RWPE2 (cell line): Measurements from ENCODE around the gene RASL10B.

ENCODE experiments used
- ATAC-seq: fragments of 200-7000 bp; cut with Tn5 transposase; 3 replicates; pipeline ENCODE4 v1.9.1; 2021; ENCODE audit warnings: low read depth
- DNase-seq: peaks from one replicate; pipeline ENCODE4 v3.0.0-alpha.2; 2020; ENCODE audit warnings: low spot score
- H3K27ac ChIP-seq: fragments of 450-650 bp; 2 replicates; pipeline ENCODE4 v1.5.1; 2017; ENCODE audit warnings: mild to moderate bottlenecking; ENCODE audit not compliant: poor library complexity, severe bottlenecking
- H3K27me3 ChIP-seq: fragments of 250-450 bp; sonication (Bioruptor Pico); 2 replicates; pipeline ENCODE4 v1.5.1; 2021; ENCODE audit warnings: mild to moderate bottlenecking, moderate library complexity; ENCODE audit not compliant: insufficient read depth, poor library complexity, severe bottlenecking
- H3K36me3 ChIP-seq: fragments of 250-450 bp; sonication (Bioruptor Pico); 2 replicates; pipeline ENCODE4 v1.5.1; 2020; ENCODE audit warnings: low read depth, mild to moderate bottlenecking, moderate library complexity
- H3K4me1 ChIP-seq: fragments of 250-450 bp; sonication (Bioruptor Pico); 2 replicates; pipeline ENCODE4 v1.5.1; 2021; ENCODE audit warnings: mild to moderate bottlenecking, moderate library complexity; ENCODE audit not compliant: insufficient read depth, poor library complexity, severe bottlenecking
- H3K4me3 ChIP-seq: fragments of 250-450 bp; sonication (Bioruptor Pico); 2 replicates; pipeline ENCODE4 v1.5.1; 2021; ENCODE audit warnings: mild to moderate bottlenecking, moderate library complexity; ENCODE audit not compliant: severe bottlenecking
- H3K9me3 ChIP-seq: fragments of 250-450 bp; sonication (Bioruptor Pico); 2 replicates; pipeline ENCODE4 v1.5.1; 2021; ENCODE audit warnings: mild to moderate bottlenecking, moderate library complexity; ENCODE audit not compliant: severe bottlenecking
- TF ChIP-seq, protein P1 (sequence below): fragments of 450-650 bp; IDR thresholded peaks from one replicate; pipeline ENCODE4 v1.5.1; 2017; ENCODE audit warnings: mild to moderate bottlenecking, moderate library complexity; ENCODE audit not compliant: poor library complexity, severe bottlenecking

RASL10B gene, protein sequence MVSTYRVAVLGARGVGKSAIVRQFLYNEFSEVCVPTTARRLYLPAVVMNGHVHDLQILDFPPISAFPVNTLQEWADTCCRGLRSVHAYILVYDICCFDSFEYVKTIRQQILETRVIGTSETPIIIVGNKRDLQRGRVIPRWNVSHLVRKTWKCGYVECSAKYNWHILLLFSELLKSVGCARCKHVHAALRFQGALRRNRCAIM

DNA sequence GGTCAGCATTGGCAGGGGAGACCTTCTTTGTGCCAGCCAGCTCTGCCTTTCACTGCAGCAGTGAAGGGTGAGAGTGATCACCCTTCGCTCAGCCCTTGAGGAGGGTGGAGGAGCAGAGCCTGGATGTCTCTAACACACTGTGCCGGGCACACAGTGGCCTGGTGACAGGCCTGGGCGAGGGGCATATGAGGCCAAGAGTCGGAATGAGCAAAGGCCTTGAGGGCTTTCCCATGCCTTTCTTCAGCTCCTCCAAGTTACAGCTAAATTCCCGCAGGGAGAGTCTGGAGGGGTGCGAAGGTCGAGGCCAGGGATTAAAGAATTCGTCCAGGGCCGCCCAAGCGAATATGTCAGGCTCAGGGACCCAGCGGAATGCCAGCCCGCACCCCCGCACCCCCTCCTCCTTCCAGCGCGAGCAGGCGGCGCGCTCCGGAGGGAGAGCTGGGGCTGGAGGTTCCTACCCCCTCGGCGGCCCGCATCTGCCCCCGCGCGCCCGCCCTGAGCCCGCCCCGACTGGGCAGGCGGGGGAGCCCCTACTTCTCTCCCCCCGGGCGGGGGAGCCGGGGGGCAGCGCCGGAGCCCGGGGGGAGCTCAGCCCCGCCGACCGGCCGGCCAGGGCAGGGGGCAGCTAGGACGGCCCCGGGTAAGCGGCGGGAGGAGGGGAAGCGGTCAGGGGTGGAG is at the start of gene RASL10B:
RASL10B (plus strand) TSS at position 401 of the 678 bp plus-strand sequence. CDS start 3,546 bp downstream, outside the sequence.
- TF ChIP-seq, protein P1, sequence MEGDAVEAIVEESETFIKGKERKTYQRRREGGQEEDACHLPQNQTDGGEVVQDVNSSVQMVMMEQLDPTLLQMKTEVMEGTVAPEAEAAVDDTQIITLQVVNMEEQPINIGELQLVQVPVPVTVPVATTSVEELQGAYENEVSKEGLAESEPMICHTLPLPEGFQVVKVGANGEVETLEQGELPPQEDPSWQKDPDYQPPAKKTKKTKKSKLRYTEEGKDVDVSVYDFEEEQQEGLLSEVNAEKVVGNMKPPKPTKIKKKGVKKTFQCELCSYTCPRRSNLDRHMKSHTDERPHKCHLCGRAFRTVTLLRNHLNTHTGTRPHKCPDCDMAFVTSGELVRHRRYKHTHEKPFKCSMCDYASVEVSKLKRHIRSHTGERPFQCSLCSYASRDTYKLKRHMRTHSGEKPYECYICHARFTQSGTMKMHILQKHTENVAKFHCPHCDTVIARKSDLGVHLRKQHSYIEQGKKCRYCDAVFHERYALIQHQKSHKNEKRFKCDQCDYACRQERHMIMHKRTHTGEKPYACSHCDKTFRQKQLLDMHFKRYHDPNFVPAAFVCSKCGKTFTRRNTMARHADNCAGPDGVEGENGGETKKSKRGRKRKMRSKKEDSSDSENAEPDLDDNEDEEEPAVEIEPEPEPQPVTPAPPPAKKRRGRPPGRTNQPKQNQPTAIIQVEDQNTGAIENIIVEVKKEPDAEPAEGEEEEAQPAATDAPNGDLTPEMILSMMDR, result no peak
- Histone ChIP-seq H3K27me3 (no peaks in the 10 kb centered on the region), H3K36me3 (no peaks in the 10 kb centered on the region; the same call in 1 of the 2 replicates), H3K9me3 (no peaks in the 10 kb centered on the region), H3K27ac (no peak within 1 kb of the TSS), H3K4me3 (peak within 1 kb of the TSS; percentile 50), H3K4me1 (no peaks in the 10 kb centered on the region)
- ATAC-seq, result peak; percentile 79
- DNase-seq, result no peak

DNA sequence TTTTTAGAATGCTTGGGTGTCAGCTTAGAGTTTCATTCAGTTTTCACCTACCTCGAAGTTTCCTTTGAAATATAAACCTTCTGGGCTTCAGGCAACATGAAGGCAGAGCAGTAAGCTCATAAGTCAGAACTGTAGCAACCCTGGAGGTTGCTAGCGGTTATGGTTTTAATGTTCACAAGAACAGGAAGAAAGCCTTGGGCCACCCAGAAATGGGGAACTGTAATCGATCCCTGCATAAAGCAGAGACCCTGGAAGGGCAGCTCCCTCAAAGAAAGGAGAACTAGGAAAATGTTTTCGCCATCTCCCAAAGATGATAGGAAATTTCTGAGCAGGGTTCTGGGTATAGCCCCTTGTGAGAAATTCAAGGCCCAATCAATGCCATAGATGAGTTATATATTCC is 47.8 kb upstream of the RASL10B start:
- H3K36me3 ChIP-seq, result peaks cover 90% of the 10 kb centered on the region
- no peak for DNase-seq
- no peak for ATAC-seq
- no peak overlapping the region for H3K27ac ChIP-seq
- H3K27me3 ChIP-seq, result no peaks in the 10 kb centered on the region
- H3K4me1 ChIP-seq, result no peaks in the 10 kb centered on the region
- H3K4me3 ChIP-seq, result no peak overlapping the region
- TF ChIP-seq, protein P1, result no peak
- H3K9me3 ChIP-seq, result no peaks in the 10 kb centered on the region

DNA sequence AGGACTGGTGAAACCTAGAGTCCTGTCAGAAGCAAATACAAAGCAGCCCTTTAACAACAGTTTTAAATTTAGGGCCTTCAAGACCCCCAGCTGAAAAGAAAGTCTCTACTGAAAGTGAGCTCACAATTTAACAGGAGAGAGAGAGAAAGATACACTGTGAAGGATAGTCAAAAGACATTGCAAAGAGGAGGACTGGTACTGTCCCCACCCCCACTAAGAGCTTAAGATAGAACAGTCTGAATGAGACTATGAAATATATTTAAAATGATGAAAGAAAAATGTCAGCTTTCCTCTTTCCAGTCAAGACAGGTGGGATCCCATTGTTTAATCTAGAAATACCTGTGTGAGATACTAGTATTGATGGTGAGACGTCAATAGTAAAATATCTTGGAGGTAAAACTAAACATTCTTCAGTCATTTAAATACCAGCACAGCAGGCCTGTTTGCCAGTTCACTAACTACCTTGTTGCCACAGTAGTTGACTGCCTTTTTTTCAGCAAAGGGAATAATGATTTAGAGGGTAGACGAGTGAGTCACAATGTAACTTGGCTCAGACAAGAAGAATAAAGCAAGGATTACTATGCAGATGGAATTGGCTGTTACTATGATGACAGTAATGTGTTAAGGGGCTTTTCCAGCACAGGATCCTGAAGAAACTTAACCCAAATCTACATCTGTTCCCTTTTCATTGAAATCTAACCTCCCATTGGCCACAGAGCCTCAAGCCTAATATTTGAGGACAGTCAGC is 47.2 kb upstream of the RASL10B start:
- DNase-seq, result no peak
- Histone ChIP-seq H3K27ac (no peak overlapping the region), H3K9me3 (no peaks in the 10 kb centered on the region), H3K36me3 (peaks cover 92% of the 10 kb centered on the region), H3K4me3 (no peak overlapping the region), H3K4me1 (no peaks in the 10 kb centered on the region), H3K27me3 (no peaks in the 10 kb centered on the region)
- TF ChIP-seq, protein P1, result no peak
- ATAC-seq, result no peak

DNA sequence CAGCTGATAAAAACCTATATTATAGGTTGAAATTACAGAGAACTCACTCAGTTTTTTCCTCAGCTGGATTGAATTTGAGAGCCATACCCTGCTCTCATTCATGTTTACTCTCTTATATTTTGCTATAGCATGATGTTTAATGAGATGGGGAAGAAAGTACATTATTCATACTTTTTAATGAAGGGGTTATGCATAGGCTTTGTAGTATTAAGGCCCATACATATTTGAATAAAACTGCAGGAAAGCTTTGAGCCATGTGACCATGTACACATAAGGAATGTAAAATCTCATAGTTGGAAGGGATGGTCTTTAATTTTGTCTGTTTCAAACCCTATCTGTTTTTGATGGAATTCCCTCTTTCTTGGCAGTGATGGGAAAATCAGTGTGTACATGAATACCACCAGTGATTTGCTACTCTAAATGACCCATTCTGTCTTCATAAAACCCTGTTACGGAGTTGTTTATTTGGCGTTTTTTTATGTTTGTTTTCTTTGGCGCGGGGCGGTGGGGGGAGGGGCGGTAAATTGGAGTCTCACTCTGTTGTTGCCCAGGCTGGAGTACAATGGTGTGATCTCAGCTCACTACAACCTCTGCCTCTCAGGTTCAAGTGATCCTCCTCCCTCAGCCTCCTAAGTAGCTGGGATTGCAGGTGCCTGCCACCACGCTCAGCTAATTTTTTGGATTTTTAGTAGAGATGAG is 38.8 kb upstream of the RASL10B start:
- TF ChIP-seq, protein P1, result no peak
- no peak overlapping the region for H3K27ac ChIP-seq
- no peak for ATAC-seq
- no peak for DNase-seq
- H3K4me1 ChIP-seq, result no peaks in the 10 kb centered on the region
- no peak overlapping the region for H3K4me3 ChIP-seq
- H3K9me3 ChIP-seq, result no peaks in the 10 kb centered on the region
- peaks cover 94% of the 10 kb centered on the region for H3K36me3 ChIP-seq
- no peaks in the 10 kb centered on the region for H3K27me3 ChIP-seq
